Mammary epithelial cell (primary cell): Measurements from ENCODE around the gene FLACC1.

Source experiments
- CTCF ChIP-seq, 2 donors: IDR thresholded peaks in 1 of 2; conservative IDR thresholded peaks in 1 of 2; 2 replicates each; pipeline ENCODE4 v1.5.1; 2011 to 2012; ENCODE audit warnings: inconsistent platforms in 2 of 2, low read length in 2 of 2, mild to moderate bottlenecking in 2 of 2, control low read depth in 1 of 2, low read depth in 1 of 2; ENCODE audit not compliant: insufficient read depth in 1 of 2; ENCODE audit errors: extremely low read depth in 1 of 2
- EZH2 ChIP-seq: IDR thresholded peaks from 2 replicates; pipeline ENCODE4 v1.6.1; 2012; ENCODE audit warnings: low read length, inconsistent platforms, borderline replicate concordance

- TF ChIP-seq CTCF (conservative IDR thresholded peaks at IDR 0.05 in 1 of 2, IDR thresholded peaks at IDR 0.05 in 1 of 2; ENCODE audit: extremely low read depth in 1 of 2, insufficient read depth in 1 of 2, low read depth in 1 of 2, low read length in 2 of 2) (no peak), EZH2 (no peak)
These were observed 81.2 kb downstream of the FLACC1 start for GRCh38 chr2:201275990-201276389.
